Activated CD4-positive, alpha-beta T cell treated with anti-CD3 and anti-CD28 coated beads, Interleukin-10, Interleukin-2, amounts not matched to agents 100 ng/mL and 50 ng/mL, durations not matched to agents 16 hours and 8 hours (primary cell): ENCODE results near the gene WDR19.
"Not testable (repeated sequence)": the region's sequence is repeated elsewhere in the genome, so short reads cannot be mapped to it uniquely, and the experiment has no call there.

ENCODE experiments used
- DNase-seq: peaks from one replicate; pipeline ENCODE4 v3.0.0-alpha.2; 2020

Gene WDR19

DNA sequence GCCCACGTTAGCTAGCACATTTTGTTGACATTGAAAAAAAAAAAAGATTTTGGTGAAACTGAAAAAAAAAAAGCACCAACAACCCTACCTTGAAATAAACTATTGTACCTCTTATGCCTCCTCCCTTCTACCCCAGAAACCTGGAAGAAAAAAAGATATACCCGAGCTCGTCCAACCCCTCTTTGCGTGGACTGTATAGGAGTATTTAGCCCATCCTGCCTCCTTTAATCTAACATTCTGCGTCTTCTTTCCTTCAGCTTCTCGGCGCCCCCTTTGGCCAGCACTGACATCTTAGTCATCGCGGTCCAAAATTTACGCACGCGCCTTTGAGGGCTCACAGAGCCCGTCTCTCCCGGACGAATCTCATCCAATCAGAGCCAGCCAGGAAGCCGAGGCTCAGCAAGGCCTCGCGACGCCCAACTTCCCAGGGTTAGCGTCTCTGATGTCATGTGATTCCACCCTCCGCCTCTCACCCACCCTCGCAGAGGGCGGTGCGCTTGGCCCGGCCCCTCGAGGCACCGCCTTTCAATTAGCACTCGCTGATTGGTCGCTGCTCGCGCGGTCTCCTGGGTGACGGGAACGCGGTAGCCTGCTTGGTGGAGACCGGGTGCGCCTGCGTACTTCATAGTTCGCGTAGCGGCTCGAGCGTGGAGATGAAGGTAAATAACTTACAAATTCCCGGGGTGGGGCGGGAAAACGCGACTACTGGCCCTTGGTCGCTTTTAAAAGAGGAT, at the start of gene WDR19:
Gene WDR19 (plus strand): TSS at position 625 of the 734 bp plus-strand sequence. CDS start 29 bp downstream, at position 654.
- DNase-seq, result peak; percentile 99

DNA sequence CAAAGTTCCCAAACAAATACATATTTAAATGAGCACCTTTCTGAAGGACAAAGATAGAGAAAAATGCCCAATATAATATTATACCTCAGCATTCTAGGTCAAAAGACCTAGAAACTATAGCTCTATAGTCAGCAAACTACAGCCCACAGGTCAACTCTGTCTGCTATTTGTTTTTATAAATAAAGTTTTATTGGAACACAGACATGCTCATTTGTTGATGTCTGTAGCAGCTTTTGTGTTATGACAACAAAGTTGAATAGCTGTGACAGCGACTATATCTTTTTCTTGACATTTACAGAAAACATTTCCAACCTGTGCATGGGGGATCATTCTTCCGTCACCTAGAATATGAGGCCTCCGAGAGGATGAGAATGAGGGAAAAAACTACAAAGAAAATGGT, 48.7 kb upstream of the WDR19 start:
- no peak for DNase-seq

DNA sequence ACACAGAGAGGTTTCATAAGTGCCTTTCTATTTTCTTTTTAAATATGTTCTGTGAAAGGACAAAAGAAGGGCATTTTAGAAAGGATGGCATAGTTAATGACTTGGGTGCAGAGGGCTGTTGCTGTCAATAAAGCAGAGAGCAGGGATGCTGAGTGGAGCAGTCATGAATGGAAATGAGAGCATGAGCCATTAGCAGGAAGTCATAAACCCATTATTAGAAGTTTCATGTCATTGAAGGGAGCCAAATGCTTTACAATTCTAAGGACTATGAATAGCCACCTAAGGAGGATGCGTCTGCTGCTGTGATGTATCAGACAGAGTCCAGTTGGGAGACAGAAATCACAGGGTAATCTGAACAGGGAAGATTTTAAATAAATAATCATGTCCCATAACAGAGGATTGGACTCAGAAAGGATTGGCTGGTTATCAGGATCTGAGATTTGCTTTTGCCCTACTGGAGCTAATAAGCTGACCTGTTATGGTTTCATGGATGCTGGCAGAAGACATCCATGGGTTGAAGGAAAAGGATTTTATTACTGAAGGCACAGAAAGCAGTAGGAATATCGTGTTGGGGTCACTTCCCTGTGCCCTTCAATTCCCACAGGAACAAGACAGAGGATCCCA, 47.5 kb upstream of the WDR19 start:
- DNase-seq, result no peak

GRCh38 chr4:39138227-39138626, 44.1 kb upstream of the WDR19 start:
- not testable (repeated sequence) for DNase-seq

- no peak for DNase-seq
These were observed 36.1 kb upstream of the WDR19 start for GRCh38 chr4:39146211-39146610.

GRCh38 chr4:39154009-39154408, 28.3 kb upstream of the WDR19 start:
- DNase-seq, result no peak

GRCh38 chr4:39157520-39157919, 24.8 kb upstream of the WDR19 start:
- DNase-seq, result no peak

- no peak for DNase-seq
These were observed 16.2 kb upstream of the WDR19 start for GRCh38 chr4:39166177-39166576.

GRCh38 chr4:39166669-39167068, 15.7 kb upstream of the WDR19 start:
- DNase-seq, result no peak

- DNase-seq, result no peak
These were observed 12.9 kb upstream of the WDR19 start for GRCh38 chr4:39169426-39169825.

DNA sequence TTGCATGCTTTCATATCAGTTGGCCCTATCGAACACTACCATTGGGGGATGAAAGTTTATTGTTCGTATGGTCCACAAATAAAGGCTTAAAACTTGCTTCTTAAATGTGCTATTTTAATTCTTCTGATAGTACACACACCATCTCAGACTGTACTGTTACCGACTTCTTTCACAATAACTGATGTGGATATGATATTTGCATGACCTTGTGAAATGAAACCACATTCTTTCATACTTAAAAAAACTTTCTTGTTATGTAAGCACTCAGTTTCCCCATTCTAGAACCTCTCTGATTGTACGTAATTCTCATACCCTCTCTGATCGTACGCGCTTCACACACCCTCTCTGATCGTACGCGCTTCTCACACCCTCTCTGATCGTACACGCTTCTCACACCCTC, 12.0 kb upstream of the WDR19 start:
- DNase-seq, result no peak

DNA sequence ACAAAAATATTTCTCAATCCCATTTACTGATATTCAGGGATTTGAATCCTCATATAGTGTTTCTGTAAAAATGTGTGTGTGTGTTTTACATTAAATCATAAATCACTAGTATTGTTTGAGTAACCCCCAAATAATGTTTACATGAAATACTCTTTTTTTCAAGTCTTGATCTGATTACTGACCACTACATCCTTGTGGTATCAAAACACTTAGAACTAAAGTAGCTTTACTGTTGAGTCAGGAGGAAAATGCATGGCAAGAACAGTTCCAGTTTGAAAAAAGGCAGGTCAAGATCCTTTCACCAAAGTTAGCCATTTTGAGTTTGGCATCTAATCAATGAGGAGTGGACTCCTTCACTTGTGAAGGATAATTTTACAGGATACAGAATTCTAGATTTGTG, 3.6 kb upstream of the WDR19 start:
- DNase-seq, result no peak

DNA sequence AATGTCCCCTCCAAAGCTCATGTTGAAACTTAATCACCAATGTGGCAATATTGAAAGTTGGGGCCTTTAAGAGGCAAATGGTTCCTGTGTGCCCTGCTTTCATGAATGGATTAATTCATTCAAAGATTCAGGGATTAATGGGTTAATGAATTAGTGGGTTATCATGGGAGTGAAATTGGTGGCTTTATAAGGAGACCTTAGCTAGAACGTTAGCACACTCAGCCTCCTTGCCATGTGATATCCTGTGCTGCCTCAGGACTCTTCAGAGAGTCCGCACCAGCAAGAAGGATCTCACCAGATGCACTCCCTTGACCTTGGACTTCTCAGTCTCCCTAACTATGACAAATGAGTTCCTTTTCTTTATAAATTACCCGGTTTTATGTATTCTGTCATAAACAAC, 2.6 kb upstream of the WDR19 start:
- no peak for DNase-seq

DNA sequence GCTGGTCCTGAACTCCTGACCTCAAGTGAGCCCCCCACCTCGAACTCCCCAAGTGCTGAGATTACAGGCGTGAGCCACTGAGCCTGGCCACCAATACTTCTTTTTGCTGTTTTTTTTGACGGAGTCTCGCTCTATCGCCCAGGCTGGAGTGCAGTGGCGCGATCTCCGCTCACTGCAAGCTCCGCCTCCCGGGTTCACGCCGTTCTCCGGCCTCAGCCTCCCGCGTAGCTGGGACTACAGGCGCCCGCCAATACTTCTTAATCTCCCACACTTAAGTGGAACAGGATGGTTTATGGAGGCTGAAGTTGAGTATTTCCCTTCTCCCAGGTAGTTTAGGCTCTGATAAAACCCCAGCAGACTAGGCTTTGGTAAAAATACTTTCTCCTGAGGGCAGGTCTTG, 1.7 kb upstream of the WDR19 start:
- DNase-seq, result not testable (repeated sequence)

DNA sequence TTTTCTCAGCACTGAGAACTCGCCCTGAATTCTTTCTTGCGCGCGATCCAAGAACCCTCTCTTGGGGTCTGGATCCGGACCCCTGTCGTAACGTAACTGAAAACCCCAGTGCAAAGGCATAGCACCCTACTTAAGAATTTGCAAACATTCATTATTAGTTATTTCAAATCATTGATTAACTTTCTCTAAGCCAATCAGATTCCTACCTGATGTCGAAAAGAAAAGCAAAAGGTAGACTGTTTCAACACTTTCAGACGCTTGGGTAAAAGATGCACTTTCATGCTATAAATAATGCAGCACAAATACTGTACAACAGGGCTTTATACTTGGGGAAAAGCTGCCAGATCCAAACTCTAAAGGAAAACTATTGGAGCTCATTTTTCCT, 817 bp upstream of the WDR19 start:
- DNase-seq, result no peak

GRCh38 chr4:39201963-39202362, 19.6 kb downstream of the WDR19 start:
- DNase-seq, result no peak

DNA sequence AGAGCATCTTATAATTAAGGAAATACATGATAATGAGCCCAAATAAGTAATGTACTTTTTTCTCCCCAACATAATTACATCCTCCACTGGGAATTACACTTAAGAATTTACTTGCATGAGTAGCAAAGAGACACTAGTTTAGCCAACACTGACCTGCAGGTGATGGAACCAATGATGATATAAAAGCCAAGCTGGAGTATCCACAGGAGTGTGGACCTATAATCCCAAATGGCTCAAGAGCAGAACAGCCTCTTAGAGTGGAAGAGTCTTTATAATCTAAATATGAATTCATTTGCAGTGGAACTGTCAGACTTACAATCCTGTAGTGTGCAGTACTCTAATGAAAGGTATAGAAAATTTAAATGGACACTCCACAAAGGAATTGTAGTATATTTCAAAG, 22.2 kb downstream of the WDR19 start:
- DNase-seq, result no peak

DNA sequence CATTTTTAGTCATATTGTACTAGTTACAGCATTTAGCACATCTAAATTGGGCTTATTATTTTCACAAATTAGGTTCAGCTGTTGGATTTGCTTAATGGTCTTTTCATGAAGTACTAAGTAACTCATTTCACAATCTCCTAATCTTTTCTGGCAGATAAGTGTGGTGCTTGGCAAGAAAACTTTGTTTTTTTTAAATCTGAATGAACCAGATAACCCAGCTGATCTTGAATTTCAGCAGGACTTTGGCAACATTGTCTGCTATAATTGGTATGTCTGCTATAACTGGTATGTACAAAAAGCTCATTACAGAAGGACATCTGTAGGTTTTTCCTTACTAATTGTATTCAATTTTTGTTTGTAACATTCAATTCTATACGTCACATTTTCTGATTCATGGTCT, 22.7 kb downstream of the WDR19 start:
- no peak for DNase-seq

DNA sequence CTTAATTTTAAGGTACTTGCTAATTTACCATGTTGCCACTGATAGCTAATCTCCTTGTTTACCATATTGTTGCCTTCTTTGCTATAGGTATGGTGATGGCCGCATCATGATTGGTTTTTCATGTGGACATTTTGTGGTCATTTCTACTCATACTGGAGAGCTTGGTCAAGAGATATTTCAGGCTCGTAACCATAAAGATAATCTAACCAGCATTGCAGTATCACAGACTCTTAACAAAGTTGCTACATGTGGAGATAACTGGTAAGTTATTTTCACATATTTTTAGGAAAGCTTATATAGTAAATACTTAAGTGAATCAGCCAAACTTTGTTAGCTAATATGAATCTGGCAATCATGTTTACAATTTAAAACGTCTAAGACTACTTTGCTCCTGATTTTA, 23.1 kb downstream of the WDR19 start:
- no peak for DNase-seq

DNA sequence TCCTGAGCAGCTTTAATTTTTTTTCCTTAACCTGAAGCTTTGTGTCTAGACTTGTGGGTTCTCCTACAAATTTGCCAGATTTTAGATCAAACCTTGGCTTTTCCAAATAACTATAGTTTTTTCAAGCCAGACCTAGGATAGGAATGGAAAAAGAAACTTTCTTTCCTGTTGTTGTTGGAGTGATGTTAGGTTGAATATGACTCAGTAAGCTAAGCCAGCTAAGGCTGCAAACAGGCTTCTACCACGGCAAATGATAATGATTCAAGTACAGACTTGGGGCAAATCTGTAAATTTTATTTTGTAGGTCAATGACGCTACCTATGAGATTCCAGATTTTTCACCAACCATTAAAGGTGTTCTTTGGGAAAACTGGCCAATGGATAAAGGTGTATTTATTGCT, 45.6 kb downstream of the WDR19 start:
- no peak for DNase-seq

DNA sequence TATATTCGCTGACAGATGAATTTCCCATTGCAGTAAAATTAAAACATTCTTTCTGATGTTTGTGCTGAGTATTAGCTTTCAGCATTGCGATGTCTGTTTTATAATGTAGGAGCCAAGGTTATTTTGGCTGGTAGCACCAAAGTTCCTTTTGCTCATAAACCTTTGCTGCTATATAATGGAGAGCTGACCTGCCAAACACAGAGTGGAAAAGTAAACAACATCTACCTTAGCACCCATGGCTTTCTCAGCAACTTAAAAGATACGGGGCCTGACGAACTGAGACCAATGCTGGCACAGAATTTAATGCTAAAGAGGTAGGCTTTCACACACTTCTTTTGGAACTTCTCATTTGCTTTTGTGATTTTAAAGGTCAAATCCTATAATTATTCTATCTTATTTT, 46.0 kb downstream of the WDR19 start:
- DNase-seq, result no peak

- DNase-seq, result no peak
These were observed 48.1 kb downstream of the WDR19 start for GRCh38 chr4:39230462-39230861.

DNA sequence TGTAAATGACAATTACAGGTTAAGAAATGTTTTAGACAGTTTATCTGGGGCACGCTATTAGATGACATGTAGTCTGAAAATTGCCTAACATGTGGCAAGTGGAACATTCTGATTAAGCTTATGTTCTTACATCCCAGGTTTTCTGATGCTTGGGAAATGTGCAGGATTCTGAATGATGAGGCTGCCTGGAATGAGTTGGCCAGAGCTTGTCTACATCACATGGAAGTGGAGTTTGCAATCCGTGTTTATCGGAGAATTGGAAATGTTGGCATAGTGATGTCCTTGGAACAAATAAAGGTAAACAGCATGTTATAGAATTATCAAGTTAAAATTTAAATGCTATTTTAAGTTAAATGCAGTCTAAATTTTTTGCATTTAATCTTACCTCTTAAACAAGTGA, 49.3 kb downstream of the WDR19 start:
- no peak for DNase-seq

- DNase-seq, result no peak
These were observed 49.8 kb downstream of the WDR19 start for GRCh38 chr4:39232100-39232499.

DNA sequence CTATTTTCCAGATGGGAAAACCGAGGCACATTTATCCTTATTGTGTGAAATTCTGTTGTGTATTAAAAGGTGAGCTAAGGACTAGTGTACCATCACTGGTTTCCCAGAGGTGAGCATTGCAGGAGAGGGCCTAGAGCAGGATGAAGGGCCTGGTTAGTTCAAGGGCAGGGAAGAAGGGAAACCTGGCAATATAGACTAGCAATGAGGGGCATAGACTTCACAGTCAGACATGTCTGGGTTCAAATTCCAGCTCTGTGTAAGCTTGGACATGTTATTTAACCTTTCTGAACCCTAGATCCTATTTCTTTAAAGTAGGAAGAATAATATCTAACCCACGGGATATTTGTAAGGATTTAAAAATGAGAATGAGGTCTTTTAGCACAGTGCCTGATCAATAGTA, 50.8 kb downstream of the WDR19 start:
- DNase-seq, result no peak
